Astrocyte (in vitro differentiated cells and primary cell): ENCODE measurements around the gene VGLL4. TPM values are rescaled to one million over a fixed set of nuclear protein-coding genes. Genes with fewer than 3 reads are reported as not detected.

Experiments
- DNase-seq: peaks from one replicate; pipeline ENCODE4 v3.0.0-alpha.2; 2010; ENCODE audit warnings: low read depth
- FAIRE-seq: peaks from 2 replicates; lab custom pipeline; 2011; peaks lifted over from hg19 to GRCh38; lab: Jason Lieb, UNC
- H2AFZ ChIP-seq: 2 replicates; pipeline ENCODE4 v1.6.0; 2012; ENCODE audit warnings: low read depth, low read length, inconsistent platforms
- H3K27ac ChIP-seq: 2 replicates; pipeline ENCODE4 v1.5.1; 2011; ENCODE audit warnings: low read depth, low read length, inconsistent platforms
- H3K27me3 ChIP-seq: 2 replicates; pipeline ENCODE4 v1.6.0; 2011; ENCODE audit warnings: low read length, inconsistent platforms; ENCODE audit not compliant: insufficient read depth
- H3K36me3 ChIP-seq: 2 replicates; pipeline ENCODE4 v1.5.1; 2011; ENCODE audit warnings: low read length, inconsistent platforms; ENCODE audit not compliant: insufficient read depth
- H3K4me1 ChIP-seq: 2 replicates; pipeline ENCODE4 v1.5.1; 2011; ENCODE audit warnings: low read length, inconsistent platforms; ENCODE audit not compliant: insufficient read depth
- H3K4me2 ChIP-seq: 2 replicates; pipeline ENCODE4 v1.6.0; 2012; ENCODE audit warnings: low read length, inconsistent platforms
- H3K4me3 ChIP-seq: 2 replicates; pipeline ENCODE4 v1.5.1; 2011; ENCODE audit warnings: low read depth, mild to moderate bottlenecking, low read length, inconsistent platforms; ENCODE audit not compliant: insufficient read depth
- H3K79me2 ChIP-seq: 2 replicates; pipeline ENCODE4 v1.6.0; 2012; ENCODE audit warnings: mild to moderate bottlenecking, low read length, inconsistent platforms; ENCODE audit not compliant: insufficient read depth
- H3K9ac ChIP-seq: 2 replicates; pipeline ENCODE4 v1.6.0; 2012; ENCODE audit warnings: mild to moderate bottlenecking, low read length, inconsistent platforms
- H3K9me3 ChIP-seq: 2 replicates; pipeline ENCODE4 v1.5.1; 2012; ENCODE audit warnings: low read depth, mild to moderate bottlenecking, low read length, inconsistent platforms; ENCODE audit not compliant: insufficient read depth
- H4K20me1 ChIP-seq: 2 replicates; pipeline ENCODE4 v1.6.0; 2012; ENCODE audit warnings: low read length, inconsistent platforms; ENCODE audit not compliant: insufficient read depth
- H3K27ac Mint-ChIP-seq: one replicate; pipeline ENCODE4 v1.8.0; 2021; ENCODE audit warnings: mild to moderate bottlenecking, mixed read lengths; ENCODE audit not compliant: unreplicated experiment
- H3K27me3 Mint-ChIP-seq: one replicate; pipeline ENCODE4 v1.8.0; 2021; ENCODE audit warnings: low read depth, mixed read lengths; ENCODE audit not compliant: unreplicated experiment
- H3K36me3 Mint-ChIP-seq: one replicate; pipeline ENCODE4 v1.8.0; 2021; ENCODE audit warnings: low read depth, mixed read lengths; ENCODE audit not compliant: unreplicated experiment
- H3K4me1 Mint-ChIP-seq: one replicate; pipeline ENCODE4 v1.8.0; 2021; ENCODE audit warnings: low read depth, mixed read lengths; ENCODE audit not compliant: unreplicated experiment
- H3K4me3 Mint-ChIP-seq: one replicate; pipeline ENCODE4 v1.8.0; 2021; ENCODE audit warnings: mild to moderate bottlenecking, moderate library complexity, mixed read lengths; ENCODE audit not compliant: unreplicated experiment
- H3K9me3 Mint-ChIP-seq: one replicate; pipeline ENCODE4 v1.8.0; 2021; ENCODE audit warnings: mild to moderate bottlenecking, mixed read lengths; ENCODE audit not compliant: unreplicated experiment
- CTCF ChIP-seq: IDR thresholded peaks from 2 replicates; pipeline ENCODE4 v1.5.1; 2011; ENCODE audit warnings: low read depth, mild to moderate bottlenecking, inconsistent platforms, low read length, moderate library complexity; ENCODE audit not compliant: insufficient read depth
- EZH2 ChIP-seq: IDR thresholded peaks from 2 replicates; pipeline ENCODE4 v1.6.1; 2012; ENCODE audit warnings: mild to moderate bottlenecking, low read length, inconsistent platforms; ENCODE audit not compliant: insufficient read depth
- total RNA-seq: library from RNA; stranded (reverse); gene quantifications from 2 replicates; pipeline ENCODE4 v1.2.1, GENCODE V29; 2021

The VGLL4 gene
- total RNA-seq, 1 donor from 2014 or later, result 70.3 TPM

DNA sequence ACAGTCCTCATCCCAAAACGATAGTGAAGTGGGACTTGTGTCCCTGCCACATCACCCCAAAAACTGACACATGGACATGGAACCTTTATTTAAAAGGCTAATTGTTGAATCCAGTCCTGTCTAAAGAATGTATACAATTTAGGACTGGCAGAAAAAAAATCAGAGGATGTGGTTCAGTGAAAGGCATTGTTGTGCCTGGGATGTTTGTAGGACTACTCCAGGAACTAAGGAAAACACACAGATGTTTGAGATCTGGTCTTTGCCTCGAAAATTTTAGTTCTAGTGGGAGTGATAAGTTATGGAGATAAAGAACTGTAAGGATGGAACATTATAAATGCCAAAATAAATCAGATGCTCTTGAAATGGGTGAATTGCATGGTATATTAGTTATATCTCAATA, 27.2 kb downstream of the VGLL4 start:
- no peak overlapping the region for H3K4me2 ChIP-seq
- H4K20me1 ChIP-seq, result peaks cover 98% of the 10 kb centered on the region
- H3K36me3 ChIP-seq, result peaks cover 2% of the 10 kb centered on the region
- H3K79me2 ChIP-seq, result peaks cover 100% of the 10 kb centered on the region
- Mint-ChIP-seq H3K36me3 (peaks cover 15% of the 10 kb centered on the region), H3K4me1 (peaks cover 71% of the 10 kb centered on the region), H3K9me3 (peaks cover 1% of the 10 kb centered on the region), H3K27me3 (no peaks in the 10 kb centered on the region), H3K27ac (peak overlapping the region; percentile 0), H3K4me3 (peak overlapping the region; percentile 17)
- no peaks in the 10 kb centered on the region for H3K9me3 ChIP-seq
- H3K27me3 ChIP-seq, result no peaks in the 10 kb centered on the region
- peaks cover 15% of the 10 kb centered on the region for H3K4me1 ChIP-seq
- H3K27ac ChIP-seq, result no peak overlapping the region
- no peak overlapping the region for H3K4me3 ChIP-seq
- TF ChIP-seq EZH2 (no peak), CTCF (no peak)
- H3K9ac ChIP-seq, result no peak overlapping the region
- FAIRE-seq (no peak), DNase-seq (no peak)
- H2AFZ ChIP-seq, result no peak overlapping the region

DNA sequence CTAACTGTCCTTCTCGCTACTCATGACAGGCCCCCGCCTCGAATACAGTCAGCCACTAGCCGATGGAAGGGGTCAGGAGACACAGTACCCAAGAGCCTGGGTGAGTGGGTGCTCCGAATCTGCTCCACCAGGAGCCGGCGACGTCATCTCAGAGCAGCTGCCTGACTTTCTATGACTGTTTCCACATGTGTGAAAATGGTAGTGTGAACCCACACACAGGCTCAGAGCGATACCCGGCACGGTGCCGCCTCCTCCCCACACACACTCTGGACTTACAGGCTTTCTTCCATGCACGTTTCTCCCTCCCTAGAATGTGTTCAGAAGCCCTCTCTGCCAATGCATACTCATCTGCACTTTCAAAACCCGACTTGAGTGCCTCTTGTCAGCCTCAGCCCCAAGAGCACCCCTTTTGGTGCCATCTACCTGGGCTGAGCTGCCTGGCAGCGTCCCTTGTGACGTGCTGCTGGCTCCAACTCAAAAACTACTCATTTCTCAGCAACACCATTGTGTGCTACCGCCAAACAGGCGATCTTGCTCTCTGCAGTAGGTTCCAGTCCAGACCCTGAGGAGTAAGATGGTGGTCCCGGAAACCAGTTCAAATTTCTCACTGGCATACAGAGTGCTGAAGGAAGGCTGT, 29.7 kb downstream of the VGLL4 start:
- H4K20me1 ChIP-seq, result peaks cover 98% of the 10 kb centered on the region
- peaks cover 100% of the 10 kb centered on the region for H3K79me2 ChIP-seq
- H3K4me3 ChIP-seq, result no peak overlapping the region
- TF ChIP-seq CTCF (no peak), EZH2 (no peak)
- Mint-ChIP-seq H3K27me3 (no peaks in the 10 kb centered on the region), H3K27ac (no peak overlapping the region), H3K4me1 (peaks cover 82% of the 10 kb centered on the region), H3K9me3 (no peaks in the 10 kb centered on the region), H3K4me3 (peak overlapping the region; percentile 58), H3K36me3 (peaks cover 17% of the 10 kb centered on the region)
- no peak for DNase-seq
- H3K27me3 ChIP-seq, result no peaks in the 10 kb centered on the region
- FAIRE-seq, result no peak
- no peaks in the 10 kb centered on the region for H3K9me3 ChIP-seq
- H3K36me3 ChIP-seq, result peaks cover 2% of the 10 kb centered on the region
- H2AFZ ChIP-seq, result no peak overlapping the region
- no peak overlapping the region for H3K4me2 ChIP-seq
- peaks cover 39% of the 10 kb centered on the region for H3K4me1 ChIP-seq
- H3K27ac ChIP-seq, result no peak overlapping the region
- no peak overlapping the region for H3K9ac ChIP-seq

DNA sequence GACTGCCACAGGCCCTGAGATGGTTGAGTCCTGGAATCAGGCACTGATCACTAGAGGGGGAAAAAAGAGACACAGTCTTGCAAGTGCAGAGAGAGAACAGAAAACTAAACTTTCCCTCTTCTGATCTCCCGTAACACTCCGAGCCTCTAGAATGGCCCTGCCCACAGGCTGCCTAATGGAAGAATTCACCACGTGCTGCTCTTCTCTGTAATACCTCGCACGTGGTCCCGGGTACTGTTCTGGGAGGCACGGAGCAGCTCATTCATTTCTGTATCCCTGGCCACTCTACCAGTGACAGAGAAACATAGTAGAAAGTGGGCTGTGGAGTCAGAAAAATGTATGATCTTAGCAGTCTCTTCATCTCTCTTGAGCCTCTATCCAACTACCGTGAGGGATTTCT, 30.4 kb downstream of the VGLL4 start:
- Mint-ChIP-seq H3K4me3 (no peak overlapping the region), H3K27ac (peak overlapping the region; percentile 55), H3K4me1 (peaks cover 80% of the 10 kb centered on the region), H3K36me3 (peaks cover 17% of the 10 kb centered on the region), H3K27me3 (no peaks in the 10 kb centered on the region), H3K9me3 (no peaks in the 10 kb centered on the region)
- FAIRE-seq, result no peak
- no peak overlapping the region for H2AFZ ChIP-seq
- H3K27ac ChIP-seq, result no peak overlapping the region
- H4K20me1 ChIP-seq, result peaks cover 97% of the 10 kb centered on the region
- peaks cover 2% of the 10 kb centered on the region for H3K36me3 ChIP-seq
- peaks cover 100% of the 10 kb centered on the region for H3K79me2 ChIP-seq
- no peaks in the 10 kb centered on the region for H3K27me3 ChIP-seq
- TF ChIP-seq EZH2 (no peak), CTCF (no peak)
- no peak for DNase-seq
- no peak overlapping the region for H3K9ac ChIP-seq
- H3K4me1 ChIP-seq, result peaks cover 44% of the 10 kb centered on the region
- H3K4me3 ChIP-seq, result no peak overlapping the region
- H3K9me3 ChIP-seq, result no peaks in the 10 kb centered on the region
- H3K4me2 ChIP-seq, result no peak overlapping the region
